Vagina (tissue), 2 donors: ENCODE results near the gene ZNF135. TPM values are rescaled to one million over a fixed set of nuclear protein-coding genes. Genes with fewer than 3 reads are reported as not detected.

Experiments
- DNase-seq, 2 donors: peaks; one replicate each; pipeline ENCODE4 v3.0.0-alpha.2; 2017; ENCODE audit errors: extremely low spot score in 2 of 2
- H3K27ac ChIP-seq: fragments of 200-600 bp; sonication (generic); one replicate; pipeline ENCODE4 v1.5.1; 2019
- H3K27me3 ChIP-seq: fragments of 200-600 bp; sonication (generic); one replicate; pipeline ENCODE4 v1.5.1; 2019
- H3K36me3 ChIP-seq, 2 donors: fragments of 200-600 bp; sonication (generic); one replicate each; pipeline ENCODE4 v1.5.1; 2017 to 2019
- H3K4me1 ChIP-seq: fragments of 200-600 bp; sonication (generic); one replicate; pipeline ENCODE4 v1.5.1; 2019
- H3K4me3 ChIP-seq, 2 donors: fragments of 200-600 bp; sonication (generic); 1 replicate in 1 of 2; 2 replicates in 1 of 2; pipeline ENCODE4 v1.5.1; 2016 to 2019
- H3K9me3 ChIP-seq: fragments of 200-600 bp; sonication (generic); one replicate; pipeline ENCODE4 v1.5.1; 2019
- CTCF ChIP-seq, 3 experiments: fragments of 450-650 bp in 2 of 3; fragments of 200-600 bp in 1 of 3; sonication (generic) in 1 of 3; IDR thresholded peaks; one replicate each; pipeline ENCODE4 v1.5.1; 2017 to 2019; ENCODE audit warnings: antibody characterized with exemption in 3 of 3, mild to moderate bottlenecking in 2 of 3, moderate library complexity in 2 of 3
- POLR2A ChIP-seq, 2 donors: fragments of 450-650 bp; IDR thresholded peaks; one replicate each; pipeline ENCODE4 v1.6.1; 2017; ENCODE audit warnings: antibody characterized with exemption in 2 of 2, mild to moderate bottlenecking in 2 of 2, moderate library complexity in 2 of 2
- POLR2AphosphoS5 ChIP-seq, 2 donors: sonication (generic); formaldehyde crosslinking; IDR thresholded peaks; one replicate each; pipeline ENCODE4 v1.9.0; 2017; ENCODE audit warnings: antibody characterized with exemption in 2 of 2, mild to moderate bottlenecking in 2 of 2, low read depth in 1 of 2; ENCODE audit not compliant: insufficient read depth in 1 of 2
- intact Hi-C: fragments of 100-400 bp; cut with DNase I; formaldehyde crosslinking; loops from one replicate; pipeline ENCODE4 v1.15.1; 2023
- total RNA-seq: library from RNA; depleted of rRNA; stranded (reverse); fragments of >200 nt; gene quantifications from one replicate; pipeline ENCODE4 v1.2.3, GENCODE V29; 2016

ZNF135 gene
- total RNA-seq, 1 donor from 2014 or later = 5.4 TPM

- TF ChIP-seq POLR2A (IDR thresholded peaks at IDR 0.05) (no peak), CTCF (IDR thresholded peaks at IDR 0.05) (no peak), POLR2AphosphoS5 (IDR thresholded peaks at IDR 0.05; ENCODE audit: insufficient read depth in 1 of 2, low read depth in 1 of 2) (no peak)
- peak overlapping the region; percentile 89 for H3K27ac ChIP-seq
- H3K36me3 ChIP-seq = peaks cover 0 to 3% of the 10 kb centered on the region in 2 donors
- H3K9me3 ChIP-seq = no peaks in the 10 kb centered on the region
- peak overlapping the region; percentile 72 to 82 for H3K4me3 ChIP-seq
- no peak for DNase-seq
- H3K4me1 ChIP-seq = peaks cover 22% of the 10 kb centered on the region
- intact Hi-C loops = no loop called here
- no peaks in the 10 kb centered on the region for H3K27me3 ChIP-seq
Observed at GRCh38 chr19:58098682-58098998, 39.6 kb downstream of the ZNF135 start.

GRCh38 chr19:58107778-58108545 is 48.9 kb downstream of the ZNF135 start:
- no peak for TF ChIP-seq POLR2A (IDR thresholded peaks at IDR 0.05)
- TF ChIP-seq CTCF (IDR thresholded peaks at IDR 0.05) = no peak
- TF ChIP-seq POLR2AphosphoS5 (IDR thresholded peaks at IDR 0.05; ENCODE audit: insufficient read depth in 1 of 2, low read depth in 1 of 2) = no peak
- no peak for DNase-seq
- H3K36me3 ChIP-seq = no peaks in the 10 kb centered on the region
- H3K9me3 ChIP-seq = peaks cover 56% of the 10 kb centered on the region
- no peak overlapping the region for H3K27ac ChIP-seq
- H3K27me3 ChIP-seq = no peaks in the 10 kb centered on the region
- H3K4me3 ChIP-seq = no peak overlapping the region
- intact Hi-C loops = no loop called here
- H3K4me1 ChIP-seq = no peaks in the 10 kb centered on the region

GRCh38 chr19:58108546-58108817 is 49.4 kb downstream of the ZNF135 start:
- H3K27me3 ChIP-seq = no peaks in the 10 kb centered on the region
- intact Hi-C loops = no loop called here
- no peaks in the 10 kb centered on the region for H3K4me1 ChIP-seq
- no peak overlapping the region for H3K4me3 ChIP-seq
- TF ChIP-seq CTCF (IDR thresholded peaks at IDR 0.05) = no peak
- no peak for TF ChIP-seq POLR2A (IDR thresholded peaks at IDR 0.05)
- no peak for TF ChIP-seq POLR2AphosphoS5 (IDR thresholded peaks at IDR 0.05; ENCODE audit: insufficient read depth in 1 of 2, low read depth in 1 of 2)
- H3K27ac ChIP-seq = no peak overlapping the region
- H3K9me3 ChIP-seq = peaks cover 56% of the 10 kb centered on the region
- DNase-seq = no peak
- no peaks in the 10 kb centered on the region for H3K36me3 ChIP-seq

GRCh38 chr19:58117841-58118575 is 58.9 kb downstream of the ZNF135 start:
- Histone ChIP-seq H3K9me3 (peaks cover 45% of the 10 kb centered on the region), H3K27me3 (no peaks in the 10 kb centered on the region), H3K27ac (no peak overlapping the region), H3K36me3 (no peaks in the 10 kb centered on the region), H3K4me1 (no peaks in the 10 kb centered on the region), H3K4me3 (peak overlapping the region in 1 of 2 donors; percentile 7)
- intact Hi-C loops = no loop called here
- TF ChIP-seq CTCF (IDR thresholded peaks at IDR 0.05) (no peak), POLR2A (IDR thresholded peaks at IDR 0.05) (no peak), POLR2AphosphoS5 (IDR thresholded peaks at IDR 0.05; ENCODE audit: insufficient read depth in 1 of 2, low read depth in 1 of 2) (no peak)
- no peak for DNase-seq
